HK-2 (cell line): ENCODE measurements around the gene EMD.
"Not testable (repeated sequence)": the region's sequence is repeated elsewhere in the genome, so short reads cannot be mapped to it uniquely, and the experiment has no call there.

Source experiments
- DNase-seq: peaks from one replicate; pipeline ENCODE4 v3.0.0-alpha.2; 2018; ENCODE audit not compliant: unreplicated experiment

The EMD gene

GRCh38 chrX:154371017-154371788 lies 7.9 kb upstream of the EMD start:
- peak; percentile 91 for DNase-seq

GRCh38 chrX:154371789-154372300 lies 7.2 kb upstream of the EMD start:
- peak; percentile 49 for DNase-seq

- peak; percentile 81 for DNase-seq
Observed at GRCh38 chrX:154372612-154373022, 6.5 kb upstream of the EMD start.

- DNase-seq: peak; percentile 82
Observed at GRCh38 chrX:154373340-154374306, 5.5 kb upstream of the EMD start.

- peak; percentile 75 for DNase-seq
Observed at GRCh38 chrX:154374313-154375155, 4.6 kb upstream of the EMD start, which contains the start of gene FLNA. TSS of gene FLNA (minus strand) at chrX:154374634. CDS start at chrX:154371245, 3,389 bp downstream.

- DNase-seq: no peak
Observed at GRCh38 chrX:154375156-154375504, 4.0 kb upstream of the EMD start.

- no peak for DNase-seq
Observed at GRCh38 chrX:154376774-154377173, 2.3 kb upstream of the EMD start.

GRCh38 chrX:154378059-154378798 lies 866 bp upstream of the EMD start:
- peak; percentile 75 for DNase-seq

GRCh38 chrX:154379569-154379951 lies 465 bp downstream of the EMD start:
- no peak for DNase-seq

- DNase-seq: no peak
Observed at GRCh38 chrX:154380153-154380552, 1.1 kb downstream of the EMD start.

GRCh38 chrX:154380787-154381186 lies 1.7 kb downstream of the EMD start:
- DNase-seq: no peak

GRCh38 chrX:154381271-154381670 lies 2.2 kb downstream of the EMD start:
- DNase-seq: no peak

GRCh38 chrX:154382483-154383069 lies 3.5 kb downstream of the EMD start:
- DNase-seq: peak; percentile 21

- DNase-seq: peak; percentile 16
Observed at GRCh38 chrX:154383359-154384283, 4.5 kb downstream of the EMD start.

GRCh38 chrX:154384284-154384892 lies 5.3 kb downstream of the EMD start:
- no peak for DNase-seq

- not testable (repeated sequence) for DNase-seq
Observed at GRCh38 chrX:154388094-154388493, 9.0 kb downstream of the EMD start.

- not testable (repeated sequence) for DNase-seq
Observed at GRCh38 chrX:154388649-154389048, 9.6 kb downstream of the EMD start.

GRCh38 chrX:154389812-154390747 lies 11.0 kb downstream of the EMD start:
- not testable (repeated sequence) for DNase-seq
